ENCODE measurements around the gene CCDC82.

- TF ChIP-seq CTCF (IDR thresholded peaks at IDR 0.05): no peak
- no peak for TF ChIP-seq EP300 (IDR thresholded peaks at IDR 0.05)
Observed at GRCh38 chr11:96361778-96362177, 27.9 kb downstream of the CCDC82 start.
